Measurements from ENCODE around the gene APC2. TPM values are rescaled to one million over a fixed set of nuclear protein-coding genes. Genes with fewer than 3 reads are reported as not detected.

The APC2 gene
- total RNA-seq, 1 donor from 2014 or later: 1.3 TPM

- no peak for DNase-seq (ENCODE audit: low spot score)
- H2AFZ ChIP-seq (replicated peaks): peak overlapping the region; percentile 85
- H3K27ac Mint-ChIP-seq: peak overlapping the region; percentile 81
Measured at GRCh38 chr19:1489463-1490310, 39.8 kb downstream of the APC2 start.

GRCh38 chr19:1490311-1491113 is 40.6 kb downstream of the APC2 start, which contains the start of gene PCSK4:
Gene PCSK4, minus strand, starts transcription at chr19:1490350. Its CDS starts 4 bp downstream, at chr19:1490346.
- peak within 1 kb of the TSS; percentile 64 for H3K4me3 ChIP-seq
- H3K9ac ChIP-seq: no peak within 1 kb of the TSS
- peak; percentile 99 for DNase-seq (ENCODE audit: low spot score)
- H3K4me1 Mint-ChIP-seq: peaks cover 17% of the 10 kb centered on the region
- H3K27ac ChIP-seq: no peak within 1 kb of the TSS
- H3K4me2 ChIP-seq: peak within 1 kb of the TSS; percentile 86
- peaks cover 9% of the 10 kb centered on the region for H4K20me1 ChIP-seq (ENCODE audit: low read depth)
- H3K27me3 Mint-ChIP-seq (ENCODE audit: insufficient read depth, low read depth): peaks cover 7% of the 10 kb centered on the region
- H3K9me3 ChIP-seq (ENCODE audit: low read depth): no peaks in the 10 kb centered on the region
- H3K36me3 Mint-ChIP-seq: no peaks in the 10 kb centered on the region
- H3K36me3 ChIP-seq: no peaks in the 10 kb centered on the region
- H3K79me2 ChIP-seq (ENCODE audit: low read depth): no peaks in the 10 kb centered on the region
- peaks cover 36% of the 10 kb centered on the region for H3K27me3 ChIP-seq
- TF ChIP-seq EZH2phosphoT487 (IDR thresholded peaks at IDR 0.05) (no peak), CTCF (IDR thresholded peaks at IDR 0.05) (no peak), EZH2 (IDR thresholded peaks at IDR 0.05) (no peak)
- H2AFZ ChIP-seq (replicated peaks): peak within 1 kb of the TSS; percentile 85
- H3K27ac Mint-ChIP-seq: peak within 1 kb of the TSS; percentile 99
- H3K4me1 ChIP-seq: peaks cover 12% of the 10 kb centered on the region
- H3K9me3 Mint-ChIP-seq: no peaks in the 10 kb centered on the region
- peaks cover 7% of the 10 kb centered on the region for H3F3A ChIP-seq (ENCODE audit: low read depth)
- peak within 1 kb of the TSS; percentile 88 for H3K4me3 Mint-ChIP-seq

More at GRCh38 chr19:1489463-1490310, 39.8 kb downstream of the APC2 start:
- H3K4me2 ChIP-seq: peak overlapping the region; percentile 81
- peaks cover 12% of the 10 kb centered on the region for H3K4me1 ChIP-seq
- no peaks in the 10 kb centered on the region for H3K36me3 ChIP-seq
- peaks cover 7% of the 10 kb centered on the region for H3F3A ChIP-seq (ENCODE audit: low read depth)
- H3K79me2 ChIP-seq (ENCODE audit: low read depth): no peaks in the 10 kb centered on the region
- Mint-ChIP-seq H3K27me3 (ENCODE audit: insufficient read depth, low read depth) (peaks cover 9% of the 10 kb centered on the region), H3K4me1 (peaks cover 17% of the 10 kb centered on the region), H3K36me3 (no peaks in the 10 kb centered on the region), H3K9me3 (no peaks in the 10 kb centered on the region), H3K4me3 (peak overlapping the region; percentile 82)
- no peak for TF ChIP-seq EZH2 (IDR thresholded peaks at IDR 0.05)
- no peak for TF ChIP-seq EZH2phosphoT487 (IDR thresholded peaks at IDR 0.05)
- TF ChIP-seq CTCF (IDR thresholded peaks at IDR 0.05): no peak
- H3K27me3 ChIP-seq: peaks cover 36% of the 10 kb centered on the region
- H3K4me3 ChIP-seq: peak overlapping the region; percentile 64
- no peak overlapping the region for H3K9ac ChIP-seq
- H3K9me3 ChIP-seq (ENCODE audit: low read depth): no peaks in the 10 kb centered on the region
- H4K20me1 ChIP-seq (ENCODE audit: low read depth): peaks cover 9% of the 10 kb centered on the region
- no peak overlapping the region for H3K27ac ChIP-seq

GRCh38 chr19:1491114-1491848 is 41.4 kb downstream of the APC2 start, which contains the start of gene REEP6:
Gene REEP6, plus strand, starts transcription at chr19:1491181. Its CDS starts 89 bp downstream, at chr19:1491270.
- Histone ChIP-seq H3K4me2 (peak within 1 kb of the TSS; percentile 86), H3K27me3 (peaks cover 36% of the 10 kb centered on the region), H3K79me2 (ENCODE audit: low read depth) (no peaks in the 10 kb centered on the region), H2AFZ (replicated peaks) (peak within 1 kb of the TSS; percentile 85), H4K20me1 (ENCODE audit: low read depth) (peaks cover 9% of the 10 kb centered on the region), H3K36me3 (no peaks in the 10 kb centered on the region), H3K9me3 (ENCODE audit: low read depth) (no peaks in the 10 kb centered on the region), H3K4me1 (peaks cover 12% of the 10 kb centered on the region), H3F3A (ENCODE audit: low read depth) (peaks cover 7% of the 10 kb centered on the region), H3K4me3 (peak within 1 kb of the TSS; percentile 64), H3K27ac (no peak within 1 kb of the TSS), H3K9ac (no peak within 1 kb of the TSS)
- H3K27ac Mint-ChIP-seq: peak within 1 kb of the TSS; percentile 99
- no peaks in the 10 kb centered on the region for H3K36me3 Mint-ChIP-seq
- TF ChIP-seq EZH2 (IDR thresholded peaks at IDR 0.05): no peak
- no peak for TF ChIP-seq CTCF (IDR thresholded peaks at IDR 0.05)
- no peak for TF ChIP-seq EZH2phosphoT487 (IDR thresholded peaks at IDR 0.05)
- peak within 1 kb of the TSS; percentile 88 for H3K4me3 Mint-ChIP-seq
- peaks cover 7% of the 10 kb centered on the region for H3K27me3 Mint-ChIP-seq (ENCODE audit: insufficient read depth, low read depth)
- DNase-seq (ENCODE audit: low spot score): no peak
- no peaks in the 10 kb centered on the region for H3K9me3 Mint-ChIP-seq
- peaks cover 17% of the 10 kb centered on the region for H3K4me1 Mint-ChIP-seq
